Pancreas (tissue), 10 donors: ENCODE results near the gene NAPG. TPM values are rescaled to one million over a fixed set of nuclear protein-coding genes. Genes with fewer than 3 reads are reported as not detected.

Experiments used
- ATAC-seq, 4 donors: fragments of 200-7000 bp; cut with Tn5 transposase; one replicate each; pipeline versions ENCODE4 v1.8.0 to v1.9.1; 2020; ENCODE audit warnings: mild to moderate bottlenecking in 4 of 4, moderate library complexity in 4 of 4
- DNase-seq, 6 donors: peaks; one replicate each; pipeline ENCODE4 v3.0.0-alpha.2; 2020
- FAIRE-seq: peaks from 2 replicates; lab custom pipeline; 2012; peaks lifted over from hg19 to GRCh38; lab: Jason Lieb, UNC
- H3K27ac ChIP-seq, 4 donors: fragments of 200-600 bp; sonication (generic); 1 replicate in 3 of 4; 2 replicates in 1 of 4; pipeline versions ENCODE4 v1.5.0 to v1.8.0; 2020
- H3K27me3 ChIP-seq, 4 donors: fragments of 200-600 bp; one replicate each; pipeline ENCODE4 v1.8.0; 2021
- H3K36me3 ChIP-seq, 3 donors: fragments of 200-600 bp; sonication (generic) in 1 of 3; one replicate each; pipeline versions ENCODE4 v1.5.0 to v1.8.0; 2020 to 2021
- H3K4me1 ChIP-seq, 3 donors: fragments of 200-600 bp; one replicate each; pipeline ENCODE4 v1.8.0; 2021
- H3K4me3 ChIP-seq, 4 donors: fragments of 200-600 bp; sonication (generic) in 2 of 4; one replicate each; pipeline versions ENCODE4 v1.5.0 to v1.8.0; 2020 to 2021
- H3K9me3 ChIP-seq, 4 donors: fragments of 200-600 bp; one replicate each; pipeline ENCODE4 v1.8.0; 2021
- WGBS, 2 donors: extraction: QIAGEN DNeasy Blood & Tissue Kit; methylation state at CpG; one replicate each; pipeline ENCODE4 v1.1.7; 2013; 5-methylcytosine and 5-hydroxymethylcytosine counted together
- intact Hi-C, 3 donors: fragments of 100-400 bp; cut with DNase I; formaldehyde crosslinking; loops; one replicate each; pipeline versions ENCODE4 v1.11.1 to v1.14.2; 2022
- polyA plus RNA-seq, 2 donors: library from polyadenylated mRNA; stranded (reverse); fragments of 200-250 nt; gene quantifications; one replicate each; pipeline ENCODE4 v1.2.3, GENCODE V29; 2013
- total RNA-seq, 6 donors: library from RNA; stranded (reverse); fragmentation: NEBNext Ultra II Directional in 4 of 6; extraction: Animal tissue kit (Norgen Biotek cat#: 25700) in 4 of 6; gene quantifications; one replicate each; pipeline versions ENCODE4 v1.2.1 to v1.2.4, GENCODE V29; 2021 to 2023
- TF ChIP-seq, protein P1 (sequence below), 4 donors: fragments of 200-600 bp; sonication (generic) in 3 of 4; IDR thresholded peaks; one replicate each; pipeline versions ENCODE4 v1.5.0 to v1.8.0; 2021; ENCODE audit warnings: antibody characterized with exemption in 4 of 4
- donor health status: healthy with polysubstance abuse.
- donor health status: DM: no; HTN: no; CAD: no; lungs with moderate emphysema.
- donor health status: DM: no; HTN: no; CAD: no.
- donor health status: control.
- donor health status: control.
- donor health status: Bipolar disorder and iron deficiency.
- donor health status: DM: yes; HTN: yes; CAD: no.
- donor health status: DM: no; HTN: no; CAD: no.
- donor health status: DM: no; HTN: no; CAD: no.
- donor health status: DM: yes; HTN: yes; CAD: no.

Gene NAPG
- total and polyA plus RNA-seq, 8 donors, result 7.1 to 21.2 (median 14.8) TPM

DNA sequence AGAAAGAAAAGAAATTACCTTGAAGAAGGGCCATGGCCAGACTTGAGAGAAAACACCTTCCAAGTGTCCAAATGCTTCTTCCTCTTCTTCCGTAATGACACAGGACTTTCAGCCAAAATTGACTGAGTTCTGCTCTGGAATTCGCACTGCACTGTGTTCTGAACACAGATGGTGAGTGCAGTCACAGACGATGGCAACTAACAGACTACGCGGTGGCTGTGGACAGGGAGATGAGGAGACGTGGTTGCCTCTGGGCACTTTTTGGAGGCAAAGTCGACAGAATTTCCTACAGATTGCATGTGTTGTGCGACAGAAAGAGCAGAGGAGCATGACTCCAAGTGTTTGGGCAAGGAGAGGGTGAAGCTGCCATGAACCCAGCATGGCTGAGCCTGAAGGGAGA lies 4.3 kb upstream of the NAPG start:
- H3K27ac ChIP-seq, result no peak overlapping the region
- H3K27me3 ChIP-seq, result no peaks in the 10 kb centered on the region
- no peaks in the 10 kb centered on the region for H3K36me3 ChIP-seq
- DNase-seq, result no peak
- peaks cover 7 to 23% (median 10%) of the 10 kb centered on the region in 3 donors for H3K4me1 ChIP-seq
- no peaks in the 10 kb centered on the region for H3K9me3 ChIP-seq
- TF ChIP-seq, protein P1, sequence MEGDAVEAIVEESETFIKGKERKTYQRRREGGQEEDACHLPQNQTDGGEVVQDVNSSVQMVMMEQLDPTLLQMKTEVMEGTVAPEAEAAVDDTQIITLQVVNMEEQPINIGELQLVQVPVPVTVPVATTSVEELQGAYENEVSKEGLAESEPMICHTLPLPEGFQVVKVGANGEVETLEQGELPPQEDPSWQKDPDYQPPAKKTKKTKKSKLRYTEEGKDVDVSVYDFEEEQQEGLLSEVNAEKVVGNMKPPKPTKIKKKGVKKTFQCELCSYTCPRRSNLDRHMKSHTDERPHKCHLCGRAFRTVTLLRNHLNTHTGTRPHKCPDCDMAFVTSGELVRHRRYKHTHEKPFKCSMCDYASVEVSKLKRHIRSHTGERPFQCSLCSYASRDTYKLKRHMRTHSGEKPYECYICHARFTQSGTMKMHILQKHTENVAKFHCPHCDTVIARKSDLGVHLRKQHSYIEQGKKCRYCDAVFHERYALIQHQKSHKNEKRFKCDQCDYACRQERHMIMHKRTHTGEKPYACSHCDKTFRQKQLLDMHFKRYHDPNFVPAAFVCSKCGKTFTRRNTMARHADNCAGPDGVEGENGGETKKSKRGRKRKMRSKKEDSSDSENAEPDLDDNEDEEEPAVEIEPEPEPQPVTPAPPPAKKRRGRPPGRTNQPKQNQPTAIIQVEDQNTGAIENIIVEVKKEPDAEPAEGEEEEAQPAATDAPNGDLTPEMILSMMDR (IDR thresholded peaks at IDR 0.05), result no peak
- intact Hi-C loops, result no loop called here
- 64 to 74% methylated on average over 8 of the region's 8 CpGs for WGBS, 2 donors
- ATAC-seq, result no peak
- no peak for FAIRE-seq
- no peak overlapping the region for H3K4me3 ChIP-seq

DNA sequence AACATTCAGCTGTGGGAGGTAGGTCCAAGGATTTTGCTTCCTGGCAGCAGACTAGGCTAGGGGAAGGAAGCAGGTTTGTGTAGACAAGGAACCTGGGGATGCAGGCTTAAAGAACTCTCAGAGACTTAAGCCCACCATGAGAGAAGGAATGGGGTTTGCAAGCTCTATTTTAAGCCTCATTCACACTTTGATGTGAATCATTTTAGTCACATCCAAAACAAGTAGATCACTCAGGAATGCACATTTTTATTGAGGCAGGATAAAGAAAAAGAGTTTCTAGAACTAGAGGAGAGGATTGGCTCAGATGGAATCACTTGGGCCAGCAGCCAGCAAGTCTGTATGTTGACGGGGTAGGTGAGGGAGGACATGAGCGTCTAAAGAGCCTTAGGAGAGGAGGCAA lies 3.3 kb upstream of the NAPG start:
- H3K36me3 ChIP-seq, result no peaks in the 10 kb centered on the region
- intact Hi-C loops, result no loop called here
- TF ChIP-seq, protein P1 (IDR thresholded peaks at IDR 0.05), result no peak
- no peak for DNase-seq
- no peaks in the 10 kb centered on the region for H3K27me3 ChIP-seq
- H3K9me3 ChIP-seq, result no peaks in the 10 kb centered on the region
- WGBS, 2 donors, result 85 to 88% methylated on average over 2 of the region's 2 CpGs
- peaks cover 7 to 23% (median 10%) of the 10 kb centered on the region in 3 donors for H3K4me1 ChIP-seq
- no peak overlapping the region for H3K27ac ChIP-seq
- H3K4me3 ChIP-seq, result no peak overlapping the region
- ATAC-seq, result no peak
- no peak for FAIRE-seq

DNA sequence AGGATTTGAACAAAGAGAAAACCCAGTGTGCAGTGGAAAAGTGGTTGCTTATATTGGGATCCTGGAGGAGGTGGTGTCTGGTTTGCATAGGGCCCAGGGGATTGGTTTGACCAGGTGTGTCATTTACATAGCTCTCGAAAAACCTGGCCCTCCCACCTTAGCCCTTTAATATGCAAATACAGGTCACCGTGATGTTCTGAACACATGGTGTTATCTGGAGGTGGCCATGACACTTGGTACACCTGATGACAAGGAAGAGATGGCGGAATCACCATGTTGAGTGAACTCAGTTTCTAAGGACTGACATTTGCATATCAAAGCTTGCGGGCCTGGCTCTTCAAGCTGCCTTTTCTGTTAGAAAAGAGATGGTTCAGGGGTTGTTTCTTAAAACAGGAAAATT lies 2.3 kb upstream of the NAPG start:
- no peak overlapping the region for H3K4me3 ChIP-seq
- intact Hi-C loops, result no loop called here
- TF ChIP-seq, protein P1 (IDR thresholded peaks at IDR 0.05), result no peak

DNA sequence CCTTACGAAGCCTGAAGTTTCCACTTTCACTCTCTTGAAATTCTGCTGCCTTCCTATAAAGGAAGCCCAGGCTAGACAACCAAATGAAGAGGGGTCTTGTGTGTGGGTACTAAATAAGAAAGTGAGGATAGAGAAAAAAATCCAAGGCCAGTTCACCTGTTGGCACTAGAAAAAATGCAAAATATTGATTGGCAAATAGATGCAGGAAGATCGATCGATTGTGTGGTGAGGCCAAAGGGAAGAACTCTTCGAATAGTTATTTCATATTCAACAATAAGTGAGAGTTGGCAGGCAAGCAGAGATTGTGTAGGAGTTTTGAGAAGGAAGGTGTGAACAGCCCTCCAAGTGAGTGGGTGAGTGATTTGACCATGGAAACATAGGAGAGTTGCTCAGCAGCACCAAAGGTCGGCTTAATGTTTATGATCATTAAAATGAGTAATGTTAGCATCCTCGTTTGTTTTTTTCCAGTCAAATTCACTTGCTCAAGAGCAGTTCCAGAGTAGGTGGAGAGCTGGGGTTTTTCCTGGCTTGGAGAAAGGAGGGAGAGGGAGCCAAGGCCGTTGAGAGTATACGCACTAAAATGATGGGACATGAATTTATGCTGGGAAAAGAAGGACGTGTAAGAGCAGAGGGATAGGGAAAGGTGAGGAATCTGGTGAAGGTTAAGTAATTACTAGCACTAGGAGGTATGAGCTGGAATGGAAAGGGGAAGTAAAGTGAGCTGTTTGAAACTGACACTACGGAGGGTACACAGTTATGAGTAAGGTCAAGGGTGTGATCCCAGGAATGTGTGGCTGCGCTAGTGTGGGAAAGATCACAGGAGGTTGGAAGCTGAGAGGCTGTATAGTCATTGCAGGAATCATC lies 1.1 kb upstream of the NAPG start:
- Histone ChIP-seq H3K36me3 (no peaks in the 10 kb centered on the region), H3K27ac (peak overlapping the region; percentile 46 to 93 (median 90)), H3K9me3 (no peaks in the 10 kb centered on the region), H3K27me3 (no peaks in the 10 kb centered on the region), H3K4me1 (peaks cover 7 to 18% (median 8%) of the 10 kb centered on the region in 3 donors), H3K4me3 (peak overlapping the region in 2 of 4 donors; percentile 86 to 94)
- ATAC-seq (peak; percentile 11 to 27 (median 23)), FAIRE-seq (no peak), DNase-seq (peak in 2 of 6 donors; percentile 33 to 36)
- WGBS, 2 donors, result 17 to 18% methylated on average over 11 of the region's 11 CpGs
- intact Hi-C loops, result no loop called here
- TF ChIP-seq, protein P1 (IDR thresholded peaks at IDR 0.05), result no peak

More for the DNA sequence above, 2.3 kb upstream of the NAPG start:
- Histone ChIP-seq H3K27me3 (no peaks in the 10 kb centered on the region), H3K27ac (no peak overlapping the region), H3K9me3 (no peaks in the 10 kb centered on the region), H3K36me3 (no peaks in the 10 kb centered on the region), H3K4me1 (peaks cover 7 to 27% (median 10%) of the 10 kb centered on the region in 3 donors)
- FAIRE-seq (no peak), DNase-seq (no peak), ATAC-seq (no peak)
- WGBS, 2 donors, result 77 to 87% methylated on average over 4 of the region's 4 CpGs

DNA sequence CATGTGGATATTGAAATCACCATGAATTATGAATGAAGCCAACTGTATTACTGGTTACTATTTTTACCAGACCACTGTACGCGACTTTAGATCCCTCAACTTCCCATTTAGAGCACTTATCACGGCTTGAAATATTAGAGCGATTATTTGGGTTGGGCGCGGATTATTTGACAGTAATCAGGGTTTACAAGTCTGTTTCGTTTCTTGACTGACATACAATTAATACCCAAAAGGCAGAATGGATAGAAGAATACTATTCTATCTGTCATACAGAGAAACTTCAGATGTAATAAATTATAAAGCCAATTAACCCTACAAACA lies 496 bp upstream of the NAPG start:
- ATAC-seq (no peak), DNase-seq (no peak), FAIRE-seq (no peak)
- TF ChIP-seq, protein P1 (IDR thresholded peaks at IDR 0.05), result no peak
- H3K36me3 ChIP-seq, result no peaks in the 10 kb centered on the region
- peak overlapping the region; percentile 86 to 94 (median 94) for H3K4me3 ChIP-seq
- H3K27me3 ChIP-seq, result no peaks in the 10 kb centered on the region
- peaks cover 6 to 12% (median 7%) of the 10 kb centered on the region in 3 donors for H3K4me1 ChIP-seq
- WGBS, 2 donors, result 28 to 42% methylated on average over 7 of the region's 7 CpGs
- peak overlapping the region; percentile 87 to 93 (median 90) for H3K27ac ChIP-seq
- intact Hi-C loops, result no loop called here
- H3K9me3 ChIP-seq, result no peaks in the 10 kb centered on the region
